Parathyroid adenoma (tissue), 2 donors: ENCODE results near the gene CFI.

Source experiments
- H2AFZ ChIP-seq: fragments of 300-600 bp; sonication (generic); one replicate; pipeline ENCODE4 v1.7.0; 2017; ENCODE audit warnings: antibody characterized with exemption, mild to moderate bottlenecking
- H3K27ac ChIP-seq: fragments of 300-600 bp; sonication (generic); one replicate; pipeline ENCODE4 v1.7.0; 2017
- H3K27me3 ChIP-seq: fragments of 300-600 bp; sonication (generic); one replicate; pipeline ENCODE4 v1.7.0; 2017; ENCODE audit warnings: low read length; ENCODE audit not compliant: control insufficient read depth, insufficient read depth
- H3K36me3 ChIP-seq: fragments of 300-600 bp; sonication (generic); one replicate; pipeline ENCODE4 v1.7.0; 2017; ENCODE audit warnings: low read length; ENCODE audit not compliant: control insufficient read depth, insufficient read depth
- H3K4me1 ChIP-seq: fragments of 300-600 bp; sonication (generic); one replicate; pipeline ENCODE4 v1.7.0; 2017; ENCODE audit warnings: control low read depth
- H3K4me2 ChIP-seq: fragments of 300-600 bp; sonication (generic); one replicate; pipeline ENCODE4 v1.7.0; 2017; ENCODE audit warnings: low read length
- H3K4me3 ChIP-seq: fragments of 300-600 bp; sonication (generic); one replicate; pipeline ENCODE4 v1.7.0; 2017; ENCODE audit warnings: low read depth, low read length
- H3K79me2 ChIP-seq: fragments of 300-600 bp; sonication (generic); one replicate; pipeline ENCODE4 v1.7.0; 2017; ENCODE audit warnings: control low read depth
- H3K9ac ChIP-seq: fragments of 300-600 bp; sonication (generic); one replicate; pipeline ENCODE4 v1.7.0; 2017; ENCODE audit warnings: mild to moderate bottlenecking
- H3K9me3 ChIP-seq: fragments of 300-600 bp; sonication (generic); one replicate; pipeline ENCODE4 v1.7.0; 2017; ENCODE audit warnings: low read length; ENCODE audit not compliant: control insufficient read depth
- CTCF ChIP-seq: fragments of 300-600 bp; sonication (generic); IDR thresholded peaks from one replicate; pipeline ENCODE4 v1.7.0; 2017; ENCODE audit warnings: antibody characterized with exemption, mild to moderate bottlenecking
- donor health status: primary hyperparathyroidism.

The CFI gene

DNA sequence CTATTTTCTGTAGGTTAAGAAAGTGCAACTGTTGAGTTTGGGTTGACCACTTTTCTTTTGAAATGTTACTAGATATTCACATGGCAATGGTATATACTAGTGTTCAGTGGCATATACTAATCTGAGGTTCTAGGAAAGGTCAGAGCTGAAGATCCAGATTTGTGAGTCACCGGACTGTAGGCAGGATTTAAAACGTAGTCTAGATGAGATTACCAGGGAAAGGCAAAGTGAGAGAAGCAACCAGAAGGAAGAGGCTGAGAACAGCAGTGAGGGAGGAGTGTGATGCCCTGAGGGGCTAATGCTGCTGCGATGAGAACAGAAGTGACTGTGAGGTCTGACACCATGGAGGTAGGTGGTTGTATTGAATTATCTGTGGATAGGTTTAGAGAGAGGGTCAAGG lies 62.3 kb downstream of the CFI start:
- no peaks in the 10 kb centered on the region for H3K79me2 ChIP-seq
- no peaks in the 10 kb centered on the region for H3K4me1 ChIP-seq
- no peak overlapping the region for H3K9ac ChIP-seq
- TF ChIP-seq CTCF, result no peak
- no peak overlapping the region for H3K27ac ChIP-seq
- H3K36me3 ChIP-seq, result no peaks in the 10 kb centered on the region
- H3K4me2 ChIP-seq, result no peak overlapping the region
- no peak overlapping the region for H3K4me3 ChIP-seq
- no peaks in the 10 kb centered on the region for H3K9me3 ChIP-seq
- H3K27me3 ChIP-seq, result no peaks in the 10 kb centered on the region
- H2AFZ ChIP-seq, result no peak overlapping the region

DNA sequence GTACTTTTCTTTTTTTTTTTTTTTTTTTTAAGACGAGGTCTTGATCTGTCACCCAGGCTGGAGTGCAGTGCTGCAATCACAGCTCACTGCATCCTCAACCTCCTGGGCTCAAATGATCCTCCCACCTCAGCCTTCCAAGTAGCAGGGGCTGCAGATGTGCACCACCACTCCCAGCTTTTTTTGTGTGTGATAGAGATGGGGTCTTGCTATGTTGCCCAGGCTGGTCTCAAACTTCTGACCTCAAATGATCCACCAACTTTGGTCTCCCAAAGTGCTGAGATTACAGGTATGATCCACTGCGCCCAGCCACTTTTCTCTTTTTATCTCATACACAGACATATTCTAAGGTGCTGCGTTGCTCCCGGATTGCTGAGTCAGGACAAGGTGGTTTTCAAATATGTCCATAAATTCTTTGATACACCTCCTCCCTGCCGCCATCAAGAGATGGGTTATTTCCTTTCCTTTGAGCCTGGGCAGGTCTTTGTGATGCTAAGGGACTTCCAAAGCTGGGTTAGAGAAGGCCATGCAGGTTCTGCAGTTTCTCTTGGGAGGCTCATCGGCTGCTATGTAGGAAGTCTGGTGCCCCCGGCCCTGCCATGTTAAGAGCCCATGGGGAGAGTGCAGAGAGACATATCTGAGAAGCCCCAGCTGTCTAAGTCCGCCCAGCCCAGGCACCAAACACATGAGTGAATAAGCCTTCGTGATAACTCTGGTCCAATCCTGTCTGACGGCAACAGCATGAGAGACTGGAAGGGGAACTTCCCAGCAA lies 63.5 kb downstream of the CFI start:
- no peak for TF ChIP-seq CTCF
- no peak overlapping the region for H3K9ac ChIP-seq
- no peaks in the 10 kb centered on the region for H3K4me1 ChIP-seq
- H2AFZ ChIP-seq, result no peak overlapping the region
- no peak overlapping the region for H3K4me2 ChIP-seq
- H3K9me3 ChIP-seq, result no peaks in the 10 kb centered on the region
- H3K27ac ChIP-seq, result no peak overlapping the region
- no peak overlapping the region for H3K4me3 ChIP-seq
- no peaks in the 10 kb centered on the region for H3K27me3 ChIP-seq
- H3K79me2 ChIP-seq, result no peaks in the 10 kb centered on the region
- no peaks in the 10 kb centered on the region for H3K36me3 ChIP-seq

- Histone ChIP-seq H3K9me3 (no peaks in the 10 kb centered on the region), H3K4me1 (no peaks in the 10 kb centered on the region), H3K27me3 (no peaks in the 10 kb centered on the region), H3K79me2 (no peaks in the 10 kb centered on the region), H2AFZ (no peak overlapping the region), H3K4me3 (no peak overlapping the region), H3K4me2 (no peak overlapping the region), H3K27ac (no peak overlapping the region), H3K9ac (no peak overlapping the region), H3K36me3 (no peaks in the 10 kb centered on the region)
- no peak for TF ChIP-seq CTCF
Observed at GRCh38 chr4:109735566-109736365, 66.0 kb downstream of the CFI start.

DNA sequence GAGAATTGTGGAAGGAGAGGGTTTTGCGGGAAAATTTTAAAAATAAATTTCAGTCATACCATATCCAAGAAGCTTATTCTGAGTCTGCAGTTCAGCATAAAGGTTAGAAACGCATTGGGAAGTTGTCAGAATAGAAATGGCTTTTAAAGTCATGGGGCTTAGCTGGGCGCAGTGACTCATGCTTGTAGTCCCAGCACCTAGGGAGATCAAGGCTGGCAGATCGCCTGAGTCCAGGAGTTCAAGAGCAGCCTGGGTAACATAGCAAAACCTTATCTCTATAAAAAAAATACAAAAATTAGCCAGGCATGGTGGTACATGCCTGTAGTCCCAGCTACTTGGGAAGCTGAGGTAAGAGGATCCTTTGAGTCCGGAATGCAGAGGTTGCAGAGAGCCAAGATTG lies 68.1 kb downstream of the CFI start:
- no peak overlapping the region for H3K4me3 ChIP-seq
- H3K9ac ChIP-seq, result no peak overlapping the region
- H2AFZ ChIP-seq, result no peak overlapping the region
- no peaks in the 10 kb centered on the region for H3K9me3 ChIP-seq
- H3K79me2 ChIP-seq, result no peaks in the 10 kb centered on the region
- no peaks in the 10 kb centered on the region for H3K4me1 ChIP-seq
- TF ChIP-seq CTCF, result no peak
- H3K27ac ChIP-seq, result no peak overlapping the region
- H3K27me3 ChIP-seq, result no peaks in the 10 kb centered on the region
- no peaks in the 10 kb centered on the region for H3K36me3 ChIP-seq
- H3K4me2 ChIP-seq, result no peak overlapping the region
